Uterus (tissue), 4 donors: Measurements from ENCODE around the gene PACSIN2. TPM values are rescaled to one million over a fixed set of nuclear protein-coding genes. Genes with fewer than 3 reads are reported as not detected.

Experiments used
- DNase-seq, 2 donors: peaks; one replicate each; pipeline ENCODE4 v3.0.0-alpha.2; 2019 to 2020
- H3K27ac ChIP-seq, 2 donors: fragments of 200-600 bp; sonication (generic); 1 replicate in 1 of 2; 2 replicates in 1 of 2; pipeline ENCODE4 v1.5.1; 2016 to 2018
- H3K27me3 ChIP-seq, 2 donors: fragments of 200-600 bp; sonication (generic); one replicate each; pipeline ENCODE4 v1.5.1; 2018 to 2019; ENCODE audit warnings: control low read depth in 1 of 2
- H3K36me3 ChIP-seq, 2 donors: fragments of 200-600 bp; sonication (generic); one replicate each; pipeline ENCODE4 v1.5.1; 2019; ENCODE audit warnings: control low read depth in 1 of 2
- H3K4me1 ChIP-seq, 2 donors: fragments of 200-600 bp; sonication (generic); one replicate each; pipeline ENCODE4 v1.5.1; 2018 to 2019; ENCODE audit warnings: control low read depth in 1 of 2
- H3K4me3 ChIP-seq, 2 donors: fragments of 200-600 bp; sonication (generic); 1 replicate in 1 of 2; 2 replicates in 1 of 2; pipeline ENCODE4 v1.5.1; 2018 to 2019; ENCODE audit warnings: mild to moderate bottlenecking in 1 of 2
- H3K9me3 ChIP-seq, 2 donors: fragments of 200-600 bp; sonication (generic); one replicate each; pipeline ENCODE4 v1.5.1; 2019; ENCODE audit warnings: control low read depth in 1 of 2
- POLR2A ChIP-seq, 2 donors: fragments of 450-650 bp; IDR thresholded peaks; one replicate each; pipeline ENCODE4 v1.6.1; 2016; ENCODE audit warnings: antibody characterized with exemption in 2 of 2, mild to moderate bottlenecking in 1 of 2, moderate library complexity in 1 of 2
- intact Hi-C: fragments of 100-400 bp; cut with DNase I; formaldehyde crosslinking; loops from one replicate; pipeline ENCODE4 v1.15.1; 2023; ENCODE audit warnings: low total_unique reads
- total RNA-seq, 4 donors: library from RNA; depleted of rRNA in 3 of 4; stranded (reverse); fragments of >200 nt in 3 of 4; gene quantifications; one replicate each; pipeline versions ENCODE4 v1.1.0 to v1.2.4, GENCODE V29; 2014 to 2023
- TF ChIP-seq, protein P1 (sequence below), 4 experiments: fragments of 200-600 bp in 2 of 4; fragments of 450-650 bp in 2 of 4; sonication (generic) in 2 of 4; IDR thresholded peaks; one replicate each; pipeline ENCODE4 v1.5.1; 2016 to 2019; ENCODE audit warnings: antibody characterized with exemption in 4 of 4, mild to moderate bottlenecking in 2 of 4, moderate library complexity in 1 of 4
- donor health status: DM: yes; HTN: yes; CAD: no.

Gene PACSIN2
- total RNA-seq, 4 donors from 2014 or later = 34.4 to 66.1 (median 48.0) TPM

DNA sequence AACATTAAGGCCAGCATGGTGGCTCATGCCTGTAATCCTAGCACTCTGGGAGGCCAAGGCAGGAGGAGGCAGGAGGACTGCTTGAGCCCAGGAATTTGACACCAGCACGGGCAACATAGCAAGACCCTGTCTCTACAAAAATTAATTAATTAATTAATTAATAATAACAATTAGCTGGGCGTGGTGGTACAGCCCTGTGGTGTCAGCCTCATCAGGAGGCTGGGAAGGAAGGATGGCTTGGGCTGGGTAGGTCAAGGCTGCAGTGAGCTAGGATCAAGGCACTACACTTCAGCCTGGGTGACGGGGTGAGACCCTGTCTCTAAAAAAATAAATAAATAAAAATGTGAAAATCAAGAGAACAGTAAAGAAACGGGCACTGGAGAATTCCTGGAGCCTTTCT, 159.2 kb downstream of the PACSIN2 start:
- DNase-seq = no peak
- intact Hi-C loops = no loop called here

DNA sequence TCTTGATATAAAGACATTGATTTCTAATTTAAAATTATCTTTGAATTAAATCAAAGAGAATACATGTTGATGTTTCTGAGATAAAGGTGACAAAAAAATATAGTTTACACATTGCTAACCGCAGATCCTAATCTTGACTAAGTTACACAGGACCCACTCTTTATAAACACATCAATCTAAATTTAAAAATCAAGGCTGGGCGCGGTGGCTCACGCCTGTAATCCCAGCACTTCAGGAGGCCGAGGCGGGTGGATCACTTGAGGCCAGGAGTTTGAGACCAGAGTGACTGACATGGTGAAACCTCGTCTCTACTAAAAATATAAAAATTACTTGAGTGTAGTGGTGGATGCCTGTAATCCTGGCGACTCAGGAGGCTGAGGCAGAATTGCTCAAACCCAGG, 159.7 kb downstream of the PACSIN2 start:
- intact Hi-C loops = no loop called here
- DNase-seq = no peak
- TF ChIP-seq, protein P1, sequence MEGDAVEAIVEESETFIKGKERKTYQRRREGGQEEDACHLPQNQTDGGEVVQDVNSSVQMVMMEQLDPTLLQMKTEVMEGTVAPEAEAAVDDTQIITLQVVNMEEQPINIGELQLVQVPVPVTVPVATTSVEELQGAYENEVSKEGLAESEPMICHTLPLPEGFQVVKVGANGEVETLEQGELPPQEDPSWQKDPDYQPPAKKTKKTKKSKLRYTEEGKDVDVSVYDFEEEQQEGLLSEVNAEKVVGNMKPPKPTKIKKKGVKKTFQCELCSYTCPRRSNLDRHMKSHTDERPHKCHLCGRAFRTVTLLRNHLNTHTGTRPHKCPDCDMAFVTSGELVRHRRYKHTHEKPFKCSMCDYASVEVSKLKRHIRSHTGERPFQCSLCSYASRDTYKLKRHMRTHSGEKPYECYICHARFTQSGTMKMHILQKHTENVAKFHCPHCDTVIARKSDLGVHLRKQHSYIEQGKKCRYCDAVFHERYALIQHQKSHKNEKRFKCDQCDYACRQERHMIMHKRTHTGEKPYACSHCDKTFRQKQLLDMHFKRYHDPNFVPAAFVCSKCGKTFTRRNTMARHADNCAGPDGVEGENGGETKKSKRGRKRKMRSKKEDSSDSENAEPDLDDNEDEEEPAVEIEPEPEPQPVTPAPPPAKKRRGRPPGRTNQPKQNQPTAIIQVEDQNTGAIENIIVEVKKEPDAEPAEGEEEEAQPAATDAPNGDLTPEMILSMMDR (IDR thresholded peaks at IDR 0.05) = no peak
- no peak for TF ChIP-seq POLR2A (IDR thresholded peaks at IDR 0.05)
- Histone ChIP-seq H3K4me1 (peaks cover 0 to 5% of the 10 kb centered on the region in 2 donors), H3K27ac (no peak overlapping the region), H3K4me3 (no peak overlapping the region), H3K9me3 (no peaks in the 10 kb centered on the region), H3K36me3 (no peaks in the 10 kb centered on the region), H3K27me3 (no peaks in the 10 kb centered on the region)

More for the DNA sequence above, 159.2 kb downstream of the PACSIN2 start:
- Histone ChIP-seq H3K9me3 (no peaks in the 10 kb centered on the region), H3K27ac (peak overlapping the region; percentile 88 to 96), H3K27me3 (no peaks in the 10 kb centered on the region), H3K4me1 (peaks cover 0 to 5% of the 10 kb centered on the region in 2 donors), H3K36me3 (no peaks in the 10 kb centered on the region), H3K4me3 (peak overlapping the region; percentile 71 to 75)
- TF ChIP-seq POLR2A (IDR thresholded peaks at IDR 0.05) = no peak
- TF ChIP-seq, protein P1 (IDR thresholded peaks at IDR 0.05) = no peak

DNA sequence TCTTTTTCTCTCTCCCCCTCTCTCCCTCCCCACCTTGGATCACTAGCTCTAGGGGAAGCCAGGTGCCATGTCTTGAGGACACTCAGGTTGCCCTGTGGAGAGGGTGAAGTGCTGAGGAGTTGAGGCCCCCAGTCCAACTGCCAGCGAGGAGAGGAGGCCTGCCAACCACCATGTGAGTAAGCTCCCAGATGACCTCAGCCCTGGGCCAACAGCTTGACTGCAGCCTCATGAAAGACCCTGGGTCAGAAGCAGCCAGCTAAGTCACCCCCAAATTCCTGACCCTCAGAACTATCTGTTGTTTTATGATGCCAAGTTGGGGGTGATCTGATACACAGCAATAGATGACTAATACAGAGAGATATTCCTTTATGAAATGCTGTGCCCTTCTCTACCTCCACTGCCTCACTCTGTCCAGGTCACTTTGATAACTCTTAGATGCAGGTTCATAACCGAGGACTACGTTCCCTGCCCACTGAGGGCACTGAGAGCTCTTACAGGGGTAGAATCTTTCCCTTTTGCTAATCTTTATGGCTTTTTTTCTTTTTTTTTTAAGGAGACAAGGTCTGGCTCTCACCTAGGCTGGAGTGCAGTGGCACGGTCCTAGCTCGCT, 165.9 kb downstream of the PACSIN2 start:
- H3K9me3 ChIP-seq = no peaks in the 10 kb centered on the region
- no peak for TF ChIP-seq POLR2A (IDR thresholded peaks at IDR 0.05)
- TF ChIP-seq, protein P1 (IDR thresholded peaks at IDR 0.05) = no peak

DNA sequence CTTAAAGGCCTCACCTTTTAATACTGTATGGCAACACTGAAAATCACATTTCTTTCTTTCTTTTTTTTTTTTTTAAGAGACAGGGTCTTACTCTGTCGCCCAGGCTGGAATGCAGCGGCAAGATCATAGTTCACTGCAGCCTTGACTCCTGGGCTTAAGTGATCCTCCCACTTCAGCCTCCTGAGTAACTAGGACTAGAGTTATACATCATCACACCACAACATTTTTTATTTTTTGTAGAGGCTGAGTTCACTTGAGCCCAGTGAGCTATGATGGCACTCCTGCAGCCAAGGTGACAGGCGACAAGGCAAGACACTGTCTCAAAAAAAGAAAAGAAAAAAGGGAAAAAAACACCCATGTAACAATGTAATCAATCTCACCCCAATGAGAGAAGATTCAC, 167.8 kb downstream of the PACSIN2 start:
- Histone ChIP-seq H3K4me3 (no peak overlapping the region), H3K9me3 (no peaks in the 10 kb centered on the region), H3K27me3 (no peaks in the 10 kb centered on the region), H3K27ac (no peak overlapping the region), H3K36me3 (no peaks in the 10 kb centered on the region), H3K4me1 (no peaks in the 10 kb centered on the region)
- DNase-seq = no peak
- intact Hi-C loops = no loop called here
- TF ChIP-seq, protein P1 (IDR thresholded peaks at IDR 0.05) = no peak
- TF ChIP-seq POLR2A (IDR thresholded peaks at IDR 0.05) = no peak

More for the DNA sequence above, 165.9 kb downstream of the PACSIN2 start:
- intact Hi-C loops = no loop called here
- no peaks in the 10 kb centered on the region for H3K4me1 ChIP-seq
- DNase-seq = no peak
- no peak overlapping the region for H3K27ac ChIP-seq
- H3K36me3 ChIP-seq = no peaks in the 10 kb centered on the region
- no peaks in the 10 kb centered on the region for H3K27me3 ChIP-seq
- H3K4me3 ChIP-seq = no peak overlapping the region

DNA sequence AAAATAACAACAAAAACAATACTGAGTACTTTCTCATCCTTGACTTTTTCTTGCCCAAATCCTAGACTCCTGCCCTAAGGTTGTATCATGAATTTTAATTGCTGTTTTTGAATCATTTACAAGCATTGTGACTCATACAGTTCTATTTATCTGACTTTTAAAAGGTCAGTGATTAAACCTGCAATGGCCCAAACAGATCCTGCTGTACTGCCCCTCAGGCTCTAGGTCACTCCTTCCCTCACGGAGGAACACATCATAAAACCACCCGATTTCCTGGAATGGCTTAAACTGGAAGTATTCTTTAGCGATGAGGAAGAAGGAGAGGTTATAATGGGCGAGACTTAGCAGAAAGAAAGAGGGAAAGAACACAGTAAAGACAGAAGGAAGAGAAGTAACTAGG, 170.2 kb downstream of the PACSIN2 start:
- no peaks in the 10 kb centered on the region for H3K27me3 ChIP-seq
- H3K4me1 ChIP-seq = no peaks in the 10 kb centered on the region
- H3K4me3 ChIP-seq = no peak overlapping the region
- H3K9me3 ChIP-seq = no peaks in the 10 kb centered on the region
- H3K27ac ChIP-seq = no peak overlapping the region
- H3K36me3 ChIP-seq = no peaks in the 10 kb centered on the region
- TF ChIP-seq, protein P1 (IDR thresholded peaks at IDR 0.05) = no peak
- TF ChIP-seq POLR2A (IDR thresholded peaks at IDR 0.05) = no peak
- DNase-seq = no peak
- intact Hi-C loops = no loop called here
